GM08714 (cell line): Measurements from ENCODE around the gene GNB1L.

ENCODE experiments used
- H3K4me3 ChIP-seq: fragments of 200-500 bp; sonication (Bioruptor generic); 2 replicates; pipeline ENCODE4 v1.5.1; 2014; ENCODE audit warnings: mild to moderate bottlenecking, low read length, inconsistent platforms
- ZNF274 ChIP-seq: IDR thresholded peaks from 2 replicates; pipeline ENCODE4 v1.6.1; 2012; ENCODE audit warnings: mild to moderate bottlenecking, low read depth, low read length

Gene GNB1L

GRCh38 chr22:19868333-19868732, 13.7 kb upstream of the GNB1L start:
- no peak for TF ChIP-seq ZNF274
- H3K4me3 ChIP-seq, result no peak overlapping the region

- H3K4me3 ChIP-seq, result no peak overlapping the region
- no peak for TF ChIP-seq ZNF274
Measured at GRCh38 chr22:19867617-19868016, 12.9 kb upstream of the GNB1L start.

GRCh38 chr22:19866665-19867009, 12.0 kb upstream of the GNB1L start:
- no peak overlapping the region for H3K4me3 ChIP-seq
- TF ChIP-seq ZNF274, result no peak

GRCh38 chr22:19865141-19865829, 10.6 kb upstream of the GNB1L start:
- H3K4me3 ChIP-seq, result no peak overlapping the region
- no peak for TF ChIP-seq ZNF274

- no peak for TF ChIP-seq ZNF274
Measured at GRCh38 chr22:19864538-19865106, 9.9 kb upstream of the GNB1L start.

GRCh38 chr22:19863571-19863970, 8.9 kb upstream of the GNB1L start:
- no peak overlapping the region for H3K4me3 ChIP-seq
- TF ChIP-seq ZNF274, result no peak

More at GRCh38 chr22:19864538-19865106, 9.9 kb upstream of the GNB1L start:
- H3K4me3 ChIP-seq, result no peak overlapping the region

GRCh38 chr22:19862619-19863246, 8.1 kb upstream of the GNB1L start:
- TF ChIP-seq ZNF274, result no peak
- H3K4me3 ChIP-seq, result no peak overlapping the region

GRCh38 chr22:19859861-19860510, 5.3 kb upstream of the GNB1L start:
- no peak for TF ChIP-seq ZNF274
- H3K4me3 ChIP-seq, result no peak overlapping the region

- H3K4me3 ChIP-seq, result no peak overlapping the region
- TF ChIP-seq ZNF274, result no peak
Measured at GRCh38 chr22:19857382-19857781, 2.7 kb upstream of the GNB1L start.

GRCh38 chr22:19855504-19856409, 1.1 kb upstream of the GNB1L start:
- TF ChIP-seq ZNF274, result no peak
- H3K4me3 ChIP-seq, result peak overlapping the region; percentile 70

GRCh38 chr22:19853879-19854777, 546 bp downstream of the GNB1L start:
- peak overlapping the region; percentile 88 for H3K4me3 ChIP-seq
- TF ChIP-seq ZNF274, result no peak

- no peak for TF ChIP-seq ZNF274
Measured at GRCh38 chr22:19853058-19853878, 1.4 kb downstream of the GNB1L start.

More at GRCh38 chr22:19853058-19853878, 1.4 kb downstream of the GNB1L start:
- peak overlapping the region; percentile 88 for H3K4me3 ChIP-seq
